Activated T-helper 1 cell treated with anti-CD3 and anti-CD28 coated beads, Interleukin-12 subunit alpha, Interleukin-12 subunit beta, Interleukin-2, Interleukin-4 antibody, amounts not matched to agents 30 ng/mL and 10 ng/mL and 1 ng/mL, durations not matched to agents 14 hours and 24 hours and 36 hours (primary cell): Measurements from ENCODE around the gene BTG3. TPM values are rescaled to one million over a fixed set of nuclear protein-coding genes. Genes with fewer than 3 reads are reported as not detected.
A peak's percentile ranks its signal among the peaks of the same experiment; 100 is the strongest.

Source experiments
- DNase-seq: peaks from one replicate; pipeline ENCODE4 v3.0.0; 2021; ENCODE audit warnings: low spot score
- H3K27ac Mint-ChIP-seq: one replicate; pipeline ENCODE4 v1.8.0; 2021; ENCODE audit warnings: mild to moderate bottlenecking, mixed read lengths
- H3K27me3 Mint-ChIP-seq: one replicate; pipeline ENCODE4 v1.8.0; 2022; ENCODE audit warnings: mild to moderate bottlenecking, moderate library complexity, mixed read lengths; ENCODE audit not compliant: insufficient read depth
- H3K36me3 Mint-ChIP-seq: one replicate; pipeline ENCODE4 v1.8.0; 2021; ENCODE audit warnings: low read depth, mixed read lengths
- H3K4me1 Mint-ChIP-seq: one replicate; pipeline ENCODE4 v1.8.0; 2021; ENCODE audit warnings: low read depth, mixed read lengths
- H3K4me3 Mint-ChIP-seq: one replicate; pipeline ENCODE4 v1.8.0; 2021; ENCODE audit warnings: mild to moderate bottlenecking, moderate library complexity, mixed read lengths
- H3K9me3 Mint-ChIP-seq: one replicate; pipeline ENCODE4 v1.8.0; 2021; ENCODE audit warnings: mixed read lengths
- intact Hi-C: fragments of 100-400 bp; cut with micrococcal nuclease; formaldehyde crosslinking; loops from one replicate; pipeline ENCODE4 v1.15.1; 2024
- total RNA-seq: library from RNA; stranded (reverse); gene quantifications from 2 replicates; pipeline ENCODE4 v1.2.3, GENCODE V29; 2022

BTG3 gene, protein sequence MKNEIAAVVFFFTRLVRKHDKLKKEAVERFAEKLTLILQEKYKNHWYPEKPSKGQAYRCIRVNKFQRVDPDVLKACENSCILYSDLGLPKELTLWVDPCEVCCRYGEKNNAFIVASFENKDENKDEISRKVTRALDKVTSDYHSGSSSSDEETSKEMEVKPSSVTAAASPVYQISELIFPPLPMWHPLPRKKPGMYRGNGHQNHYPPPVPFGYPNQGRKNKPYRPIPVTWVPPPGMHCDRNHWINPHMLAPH
- total RNA-seq, result 83.6 and 96.2 TPM in 2 replicates

DNA sequence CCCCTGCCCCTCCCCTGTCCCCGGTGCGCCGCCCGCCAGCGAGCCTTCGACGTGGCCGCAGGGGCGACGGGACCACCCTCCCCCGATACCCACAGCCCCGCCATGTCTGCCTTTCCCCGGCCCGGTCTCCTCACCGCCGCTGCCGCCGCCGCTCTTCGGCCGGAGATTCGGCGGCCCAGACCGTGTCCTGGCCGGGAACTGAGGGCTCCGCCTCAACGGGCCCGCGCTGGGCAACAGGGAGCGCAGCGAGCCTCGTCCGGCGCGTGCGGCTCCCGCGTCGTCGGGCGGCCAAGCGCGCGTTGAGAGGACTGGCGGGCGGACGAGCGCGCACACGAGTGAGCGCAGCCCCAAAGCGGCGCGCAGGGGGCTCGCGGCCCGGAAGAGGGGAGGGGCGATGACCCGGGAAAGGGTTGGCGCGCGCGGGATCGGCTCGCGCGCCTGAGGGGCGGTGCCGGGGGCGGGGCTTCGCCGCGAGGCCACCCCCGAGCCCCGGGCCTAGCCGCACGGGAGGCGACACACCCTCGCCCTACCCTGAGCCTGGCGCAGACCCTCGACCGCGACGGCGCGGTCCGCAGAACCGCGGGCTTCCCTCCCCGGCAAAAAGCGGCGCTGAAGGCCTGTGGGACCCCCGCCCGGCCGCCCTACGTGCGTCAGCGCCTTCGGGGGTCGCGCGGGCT, at the start of gene BTG3:
Gene BTG3, minus strand, starts transcription at position 337 of the 677 bp plus-strand sequence. CDS start 3,757 bp downstream, outside the sequence.
- peak; percentile 82 for DNase-seq
- H3K36me3 Mint-ChIP-seq, result peaks cover 30% of the 10 kb centered on the region
- peak within 1 kb of the TSS; percentile 88 for H3K4me3 Mint-ChIP-seq
- H3K4me1 Mint-ChIP-seq, result peaks cover 56% of the 10 kb centered on the region
- intact Hi-C loops, result loop anchor here (5.0 kb wide), 2 partner anchors 65 to 1880 kb away; no protein-coding TSS in a partner anchor
- peak within 1 kb of the TSS; percentile 97 for H3K27ac Mint-ChIP-seq
- no peaks in the 10 kb centered on the region for H3K27me3 Mint-ChIP-seq
- H3K9me3 Mint-ChIP-seq, result no peaks in the 10 kb centered on the region

DNA sequence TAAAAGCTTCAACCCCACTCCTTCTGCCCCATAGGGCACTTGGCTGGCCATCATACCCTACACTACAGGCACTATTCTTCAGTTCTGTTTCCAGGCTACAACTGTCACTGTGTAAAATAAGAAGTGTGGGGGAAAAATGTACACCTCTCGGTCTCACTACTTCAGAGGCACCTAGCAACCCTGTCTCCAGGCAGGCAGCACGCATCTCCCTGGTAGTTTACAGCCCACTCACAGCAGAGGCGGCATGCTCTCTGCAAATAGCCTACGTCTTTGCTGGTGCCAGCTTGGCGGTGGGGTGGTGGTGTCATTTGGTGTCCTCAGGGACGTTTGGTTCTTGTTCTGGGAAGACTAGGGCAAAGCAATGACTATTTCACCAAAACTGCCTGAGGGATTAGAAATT, 48.2 kb upstream of the BTG3 start:
- Mint-ChIP-seq H3K27ac (no peak overlapping the region), H3K36me3 (no peaks in the 10 kb centered on the region), H3K4me1 (no peaks in the 10 kb centered on the region), H3K9me3 (no peaks in the 10 kb centered on the region), H3K4me3 (no peak overlapping the region), H3K27me3 (peaks cover 6% of the 10 kb centered on the region)
- intact Hi-C loops, result no loop called here
- no peak for DNase-seq

DNA sequence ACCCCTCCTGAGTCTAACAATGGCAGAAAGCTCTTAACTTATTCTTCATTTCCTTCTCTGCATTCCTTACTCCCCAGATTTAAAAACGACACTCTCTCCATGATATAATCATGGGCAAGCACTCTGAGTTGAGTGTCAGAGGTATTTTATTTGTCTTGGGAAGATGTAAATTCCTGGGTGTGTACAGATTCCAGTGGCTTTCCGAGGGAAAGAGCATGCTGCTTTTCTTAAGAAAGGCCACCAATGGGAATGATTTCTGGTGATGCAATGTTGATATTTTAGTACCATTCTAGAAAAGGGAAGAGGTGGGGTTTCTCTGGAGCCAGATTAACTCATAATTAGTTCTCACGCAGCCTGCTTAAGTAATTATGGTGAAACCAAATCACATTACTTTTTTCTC, 47.8 kb upstream of the BTG3 start:
- intact Hi-C loops, result no loop called here
- Mint-ChIP-seq H3K27ac (no peak overlapping the region), H3K9me3 (no peaks in the 10 kb centered on the region), H3K27me3 (peaks cover 6% of the 10 kb centered on the region), H3K4me1 (no peaks in the 10 kb centered on the region), H3K4me3 (no peak overlapping the region), H3K36me3 (no peaks in the 10 kb centered on the region)
- no peak for DNase-seq

DNA sequence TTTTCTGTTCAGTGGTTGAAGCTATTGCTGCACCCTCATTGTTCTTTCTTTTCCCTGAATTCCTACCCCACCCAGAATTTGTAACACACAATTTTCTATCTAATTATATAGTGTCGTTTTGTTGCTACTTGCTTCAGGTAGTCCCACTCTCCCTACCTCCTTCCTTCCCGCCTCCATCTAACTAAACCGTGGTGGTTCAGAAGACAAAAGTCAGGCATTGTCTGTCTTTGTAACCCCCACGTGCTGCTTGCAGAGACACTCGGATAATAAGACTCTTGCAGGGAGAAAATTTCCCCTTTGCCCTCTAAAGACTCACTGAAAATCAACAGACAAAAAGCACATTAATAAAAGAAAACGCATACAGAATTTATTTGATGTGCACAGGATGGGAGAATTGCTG, 46.2 kb upstream of the BTG3 start:
- intact Hi-C loops, result no loop called here
- Mint-ChIP-seq H3K9me3 (no peaks in the 10 kb centered on the region), H3K4me1 (no peaks in the 10 kb centered on the region), H3K27ac (no peak overlapping the region), H3K4me3 (no peak overlapping the region), H3K36me3 (no peaks in the 10 kb centered on the region), H3K27me3 (peaks cover 6% of the 10 kb centered on the region)
- DNase-seq, result no peak

DNA sequence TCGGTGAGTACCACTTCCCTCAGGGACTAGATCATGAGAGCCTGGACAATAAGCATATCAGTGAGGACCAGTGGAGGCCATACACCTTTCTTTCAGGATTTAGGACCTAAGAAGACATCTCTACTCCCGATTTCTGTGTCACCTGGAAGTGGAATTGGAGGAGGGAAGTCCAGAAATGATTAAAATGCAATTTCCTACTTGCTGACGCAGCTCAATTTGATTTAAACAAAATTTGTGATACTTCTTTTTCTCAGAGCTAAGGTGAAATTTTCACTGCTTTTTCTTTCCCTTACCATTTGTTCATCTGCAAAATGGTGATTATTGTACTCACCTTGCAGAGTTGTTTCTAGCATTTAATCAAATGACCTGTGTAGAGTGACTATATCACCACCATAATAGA, 38.8 kb upstream of the BTG3 start:
- no peaks in the 10 kb centered on the region for H3K36me3 Mint-ChIP-seq

DNA sequence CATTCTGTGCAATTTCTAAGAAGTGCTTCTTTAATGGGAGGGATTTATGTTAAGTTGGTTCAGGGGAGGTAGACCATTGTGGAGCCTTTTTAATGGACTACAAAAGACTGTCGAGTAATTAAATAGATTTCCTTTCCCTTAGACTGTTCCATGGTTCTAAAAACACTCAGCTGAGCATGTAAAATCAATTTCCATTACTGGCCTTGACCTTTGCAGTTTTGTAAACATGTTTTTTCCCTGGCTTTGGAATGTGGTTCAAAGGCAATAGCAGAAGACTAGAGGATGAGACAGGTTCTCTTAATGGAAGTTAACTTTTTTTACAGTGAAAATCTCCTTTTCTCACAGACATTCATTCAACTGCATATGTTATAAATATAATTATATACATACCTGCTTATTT, 37.6 kb upstream of the BTG3 start:
- H3K36me3 Mint-ChIP-seq, result no peaks in the 10 kb centered on the region
- no peak for DNase-seq
- no peaks in the 10 kb centered on the region for H3K9me3 Mint-ChIP-seq
- no peak overlapping the region for H3K4me3 Mint-ChIP-seq
- H3K27ac Mint-ChIP-seq, result no peak overlapping the region
- H3K4me1 Mint-ChIP-seq, result no peaks in the 10 kb centered on the region
- H3K27me3 Mint-ChIP-seq, result peaks cover 5% of the 10 kb centered on the region
- intact Hi-C loops, result no loop called here

More for the DNA sequence above, 38.8 kb upstream of the BTG3 start:
- Mint-ChIP-seq H3K4me3 (no peak overlapping the region), H3K27me3 (peaks cover 4% of the 10 kb centered on the region), H3K9me3 (no peaks in the 10 kb centered on the region), H3K27ac (no peak overlapping the region), H3K4me1 (no peaks in the 10 kb centered on the region)
- intact Hi-C loops, result no loop called here
- DNase-seq, result no peak

DNA sequence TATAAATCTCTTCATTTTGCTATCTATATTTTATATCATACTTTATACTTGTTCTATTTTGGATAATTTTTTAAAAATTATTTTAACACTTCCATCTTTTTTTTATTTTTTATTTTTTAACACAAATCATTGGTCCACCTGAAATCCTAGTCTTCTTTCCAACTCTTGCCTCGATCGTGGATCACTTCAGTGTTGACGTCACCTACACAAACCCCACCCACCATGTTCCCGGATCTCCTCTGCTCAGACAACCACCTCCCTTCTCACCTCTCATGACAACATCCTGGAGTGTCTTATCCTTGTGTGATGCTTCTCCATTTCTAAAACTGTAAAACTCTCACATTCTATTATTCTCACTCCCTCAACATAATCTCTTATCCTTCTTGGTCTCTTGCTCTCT, 34.1 kb upstream of the BTG3 start:
- no peaks in the 10 kb centered on the region for H3K36me3 Mint-ChIP-seq
- H3K27me3 Mint-ChIP-seq, result peaks cover 5% of the 10 kb centered on the region
- no peaks in the 10 kb centered on the region for H3K4me1 Mint-ChIP-seq
- H3K9me3 Mint-ChIP-seq, result no peaks in the 10 kb centered on the region
- intact Hi-C loops, result no loop called here
- H3K4me3 Mint-ChIP-seq, result no peak overlapping the region
- no peak overlapping the region for H3K27ac Mint-ChIP-seq
- DNase-seq, result no peak

DNA sequence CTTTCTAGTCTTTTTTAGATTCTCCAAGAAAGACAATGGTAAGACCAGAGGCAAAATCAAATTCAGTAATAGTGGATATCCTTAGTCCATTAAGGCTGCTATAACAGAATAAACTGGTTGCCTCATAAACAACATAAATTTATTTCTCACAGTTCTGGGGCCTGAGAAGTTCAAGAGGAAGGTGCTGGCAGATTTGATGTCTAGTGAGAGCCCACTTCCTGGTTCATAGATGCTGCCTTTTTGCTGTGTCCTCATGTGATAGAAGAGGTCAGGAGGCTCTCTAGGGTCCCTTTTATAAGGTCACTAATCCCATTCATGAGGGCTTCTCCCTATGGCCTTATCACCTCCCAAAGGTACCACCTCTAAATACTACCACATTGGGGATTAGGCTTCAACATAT, 31.5 kb upstream of the BTG3 start:
- DNase-seq, result no peak
- intact Hi-C loops, result no loop called here
- H3K4me1 Mint-ChIP-seq, result no peaks in the 10 kb centered on the region
- peaks cover 2% of the 10 kb centered on the region for H3K27me3 Mint-ChIP-seq
- H3K4me3 Mint-ChIP-seq, result no peak overlapping the region
- H3K27ac Mint-ChIP-seq, result no peak overlapping the region
- H3K9me3 Mint-ChIP-seq, result no peaks in the 10 kb centered on the region
- H3K36me3 Mint-ChIP-seq, result no peaks in the 10 kb centered on the region

DNA sequence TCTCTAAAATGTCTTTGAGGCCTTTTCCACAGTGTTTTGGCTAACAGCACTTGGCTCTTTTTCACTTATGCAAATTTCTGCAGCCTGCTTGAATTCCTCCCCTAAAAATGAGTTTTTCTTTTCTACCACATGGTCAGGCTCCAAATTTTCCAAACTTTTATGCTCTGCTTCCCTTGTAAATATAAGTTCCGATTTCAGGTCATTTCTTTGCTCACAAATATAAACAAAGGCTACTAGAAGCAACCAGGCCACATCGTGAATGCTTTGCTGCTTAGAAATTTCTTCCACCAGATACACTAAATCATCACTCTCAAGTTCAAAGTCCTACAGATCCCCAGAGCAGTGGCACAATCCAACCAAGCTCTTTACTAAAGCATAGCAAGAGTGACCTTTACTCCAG, 28.1 kb upstream of the BTG3 start:
- DNase-seq, result no peak
- H3K27me3 Mint-ChIP-seq, result peaks cover 2% of the 10 kb centered on the region
- intact Hi-C loops, result no loop called here
- H3K9me3 Mint-ChIP-seq, result no peaks in the 10 kb centered on the region
- H3K4me1 Mint-ChIP-seq, result no peaks in the 10 kb centered on the region
- no peak overlapping the region for H3K4me3 Mint-ChIP-seq
- no peak overlapping the region for H3K27ac Mint-ChIP-seq
- H3K36me3 Mint-ChIP-seq, result no peaks in the 10 kb centered on the region

DNA sequence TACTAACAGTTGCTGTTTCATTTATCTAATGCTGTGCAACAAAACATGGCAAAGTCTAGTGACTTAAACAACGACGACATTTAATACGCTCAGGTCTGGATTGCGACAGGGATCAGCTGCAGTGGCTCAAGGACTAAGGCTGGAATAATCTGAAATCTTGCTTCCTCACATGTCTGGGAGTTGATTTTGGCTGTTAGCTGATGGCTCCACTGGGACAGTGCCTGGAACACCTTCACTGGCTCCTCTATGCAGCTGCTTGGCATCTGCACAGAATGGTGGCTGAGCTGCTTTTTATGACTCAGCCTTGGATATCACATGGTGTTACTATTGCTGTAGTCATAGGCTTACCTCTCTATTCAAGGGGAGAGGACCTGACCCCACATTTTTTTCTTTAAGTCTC, 24.0 kb upstream of the BTG3 start:
- Mint-ChIP-seq H3K27ac (no peak overlapping the region), H3K9me3 (no peaks in the 10 kb centered on the region), H3K4me1 (no peaks in the 10 kb centered on the region), H3K27me3 (no peaks in the 10 kb centered on the region), H3K36me3 (no peaks in the 10 kb centered on the region), H3K4me3 (no peak overlapping the region)
- intact Hi-C loops, result no loop called here
- DNase-seq, result no peak

DNA sequence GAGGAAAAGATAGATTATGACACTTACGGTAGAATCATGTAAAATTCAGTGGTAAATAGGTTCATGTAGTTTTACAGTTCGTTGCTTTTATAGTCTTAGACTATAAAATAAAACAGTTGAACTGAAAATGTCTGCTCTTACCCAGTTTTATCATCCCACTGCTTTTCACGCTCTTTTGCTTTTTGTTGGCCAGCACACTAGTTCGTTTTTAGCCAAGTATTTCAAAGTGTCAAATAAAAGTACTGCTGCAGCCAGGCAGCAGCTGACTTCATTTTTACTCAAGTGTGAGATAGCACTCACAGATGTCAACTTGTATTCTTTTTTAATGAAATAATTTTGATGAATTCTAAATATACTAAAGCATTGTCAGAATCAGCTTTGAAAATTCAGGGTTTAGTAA, 18.5 kb upstream of the BTG3 start:
- intact Hi-C loops, result no loop called here
- Mint-ChIP-seq H3K27me3 (peaks cover 2% of the 10 kb centered on the region), H3K27ac (no peak overlapping the region), H3K4me1 (no peaks in the 10 kb centered on the region), H3K36me3 (no peaks in the 10 kb centered on the region), H3K4me3 (no peak overlapping the region), H3K9me3 (no peaks in the 10 kb centered on the region)
- DNase-seq, result no peak

DNA sequence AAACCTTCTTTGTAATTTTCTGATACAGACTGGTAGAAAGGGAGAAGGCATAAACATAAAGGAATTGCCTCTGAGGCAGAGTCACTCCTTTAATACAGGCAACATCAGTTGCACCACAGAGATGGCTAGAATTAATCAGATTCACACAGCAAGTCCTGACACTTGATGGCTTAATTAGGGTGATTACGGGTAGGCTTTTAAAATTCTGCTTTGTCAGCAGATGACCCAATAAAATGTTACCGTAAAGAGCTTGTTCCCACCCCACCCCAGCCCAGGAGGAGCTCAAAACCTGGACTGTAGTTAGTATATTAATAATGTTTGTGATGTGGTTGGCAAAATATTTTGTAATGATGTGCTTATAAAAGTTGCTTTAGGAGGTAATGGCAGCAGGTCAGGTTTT, 9.3 kb upstream of the BTG3 start:
- no peak overlapping the region for H3K4me3 Mint-ChIP-seq
- intact Hi-C loops, result no loop called here
- no peak for DNase-seq
- peaks cover 22% of the 10 kb centered on the region for H3K27me3 Mint-ChIP-seq
- H3K9me3 Mint-ChIP-seq, result no peaks in the 10 kb centered on the region
- no peaks in the 10 kb centered on the region for H3K36me3 Mint-ChIP-seq
- H3K4me1 Mint-ChIP-seq, result peaks cover 1% of the 10 kb centered on the region
- H3K27ac Mint-ChIP-seq, result no peak overlapping the region

DNA sequence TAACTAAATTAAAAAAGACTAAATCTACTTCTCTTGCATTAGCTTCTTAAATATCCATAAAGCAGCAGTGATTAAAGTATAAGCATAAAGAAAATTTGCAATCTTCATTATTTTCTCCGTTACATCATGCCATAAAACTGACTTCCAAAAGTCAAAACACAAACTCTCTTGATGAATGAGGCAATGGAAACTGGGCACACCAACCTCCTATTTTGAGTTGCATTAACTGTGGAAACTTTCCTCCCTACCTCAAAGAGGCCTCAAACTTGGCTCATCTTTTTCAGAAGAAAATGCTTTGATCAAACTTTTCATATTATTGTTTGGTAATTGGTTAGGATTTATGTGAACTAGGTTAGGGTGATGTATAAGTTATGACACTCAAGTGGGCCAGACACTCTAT, 4.1 kb upstream of the BTG3 start:
- peaks cover 7% of the 10 kb centered on the region for H3K27me3 Mint-ChIP-seq
- intact Hi-C loops, result no loop called here

More for the DNA sequence above, 4.1 kb upstream of the BTG3 start:
- H3K4me1 Mint-ChIP-seq, result peaks cover 17% of the 10 kb centered on the region
- H3K4me3 Mint-ChIP-seq, result no peak overlapping the region
- peaks cover 2% of the 10 kb centered on the region for H3K36me3 Mint-ChIP-seq
- no peak overlapping the region for H3K27ac Mint-ChIP-seq
- no peak for DNase-seq
- no peaks in the 10 kb centered on the region for H3K9me3 Mint-ChIP-seq
